IMR-90 (cell line): ENCODE data around the gene WHRN. TPM values are rescaled to one million over a fixed set of nuclear protein-coding genes. Genes with fewer than 3 reads are reported as not detected.

Experiments
- ATAC-seq: fragments of 200-7000 bp; cut with Tn5 transposase; 2 replicates; pipeline ENCODE4 v1.9.1; 2020; ENCODE audit warnings: low read depth, mild to moderate bottlenecking, moderate library complexity
- BruUV-seq: library from RNA; stranded (reverse); fragments of 400-500 nt; replicated peaks from 2 replicates; lab custom pipeline; 2021; lab: Mats Ljungman, UMichigan
- CTCF ChIA-PET: fragments of 300-600 bp; formaldehyde crosslinking; extraction: SDS; loops from one replicate; lab custom pipeline; 2021; ENCODE audit warnings: antibody characterized with exemption; lab: Yijun Ruan, JAX
- POLR2A ChIA-PET: fragments of 300-600 bp; sonication (Branson Sonifier 250); formaldehyde crosslinking; loops from one replicate; lab custom pipeline; 2022; ENCODE audit warnings: antibody characterized with exemption; ENCODE audit not compliant: unreplicated experiment; lab: Charles Lee
- DNase-seq: peaks from one replicate; pipeline ENCODE4 v3.0.0; 2013
- H2AFZ ChIP-seq: replicated peaks from 2 replicates; pipeline ENCODE3; 2013; ENCODE audit warnings: low read length, mild to moderate bottlenecking; ENCODE audit not compliant: poor library complexity
- H2AK5ac ChIP-seq: 2 replicates; pipeline ENCODE4 v1.6.1; 2013; ENCODE audit warnings: low read depth, low read length, inconsistent platforms
- H2AK9ac ChIP-seq: replicated peaks from 2 replicates; pipeline ENCODE3; 2013; ENCODE audit warnings: mild to moderate bottlenecking, low read depth, low read length, moderate library complexity; ENCODE audit not compliant: poor library complexity
- H2BK120ac ChIP-seq: 2 replicates; pipeline ENCODE4 v1.6.1; 2013; ENCODE audit warnings: low read depth, low read length, inconsistent platforms
- H2BK15ac ChIP-seq: 3 replicates; pipeline ENCODE4 v1.6.1; 2013; ENCODE audit warnings: low read depth, low read length, inconsistent platforms
- H2BK20ac ChIP-seq: 2 replicates; pipeline ENCODE4 v1.6.1; 2013; ENCODE audit warnings: low read depth, mild to moderate bottlenecking, inconsistent platforms, low read length, moderate library complexity
- H2BK5ac ChIP-seq: 2 replicates; pipeline ENCODE4 v1.6.1; 2013; ENCODE audit warnings: mild to moderate bottlenecking, low read depth, low read length, inconsistent platforms; ENCODE audit not compliant: poor library complexity, severe bottlenecking
- H3K14ac ChIP-seq: replicated peaks from 2 replicates; pipeline ENCODE4 v1.6.1; 2013; ENCODE audit warnings: low read depth, low read length, inconsistent platforms
- H3K18ac ChIP-seq: 2 replicates; pipeline ENCODE4 v1.6.1; 2013; ENCODE audit warnings: low read depth, low read length, control low read depth
- H3K23ac ChIP-seq: 2 replicates; pipeline ENCODE4 v1.6.1; 2013; ENCODE audit warnings: low read depth, low read length, inconsistent platforms
- H3K27ac ChIP-seq: 2 replicates; pipeline ENCODE4 v1.5.1; 2013; ENCODE audit warnings: mild to moderate bottlenecking, control low read depth, low read length; ENCODE audit not compliant: insufficient read depth
- H3K27me3 ChIP-seq: 2 replicates; pipeline ENCODE4 v1.6.1; 2013; ENCODE audit warnings: low read length; ENCODE audit not compliant: control insufficient read depth, insufficient read depth
- H3K36me3 ChIP-seq: 2 replicates; pipeline ENCODE4 v1.6.1; 2013; ENCODE audit warnings: low read length, mixed read lengths; ENCODE audit not compliant: control insufficient read depth, insufficient read depth
- H3K4ac ChIP-seq: 2 replicates; pipeline ENCODE4 v1.6.1; 2013; ENCODE audit warnings: low read depth, low read length, inconsistent platforms
- H3K4me1 ChIP-seq: 2 replicates; pipeline ENCODE4 v1.6.1; 2013; ENCODE audit warnings: low read length, mixed read lengths; ENCODE audit not compliant: control insufficient read depth, insufficient read depth
- H3K4me2 ChIP-seq: 2 replicates; pipeline ENCODE4 v1.6.1; 2013; ENCODE audit warnings: low read depth, mild to moderate bottlenecking, control low read depth, low read length, moderate library complexity
- H3K4me3 ChIP-seq: 2 replicates; pipeline ENCODE4 v1.5.1; 2013; ENCODE audit warnings: low read depth, mild to moderate bottlenecking, control low read depth, low read length, moderate library complexity; ENCODE audit not compliant: insufficient read depth
- H3K56ac ChIP-seq: 2 replicates; pipeline ENCODE4 v1.6.1; 2013; ENCODE audit warnings: low read length, inconsistent platforms; ENCODE audit not compliant: insufficient read depth; ENCODE audit errors: extremely low read depth
- H3K79me1 ChIP-seq, 2 experiments: 2 replicates each; pipeline ENCODE4 v1.6.1; 2013; ENCODE audit warnings: low read length in 2 of 2, inconsistent platforms in 1 of 2, low read depth in 1 of 2
- H3K9ac ChIP-seq: 2 replicates; pipeline ENCODE4 v1.6.1; 2013; ENCODE audit warnings: low read depth, low read length, control low read depth
- H3K9me1 ChIP-seq: 2 replicates; pipeline ENCODE4 v1.6.1; 2013; ENCODE audit warnings: low read length, inconsistent platforms; ENCODE audit not compliant: insufficient read depth
- H3K9me3 ChIP-seq: 2 replicates; pipeline ENCODE4 v1.6.1; 2013; ENCODE audit warnings: low read length; ENCODE audit not compliant: control insufficient read depth, insufficient read depth
- H4K20me1 ChIP-seq: 2 replicates; pipeline ENCODE4 v1.6.1; 2013; ENCODE audit warnings: low read length, inconsistent platforms; ENCODE audit not compliant: insufficient read depth
- H4K5ac ChIP-seq: 2 replicates; pipeline ENCODE4 v1.6.1; 2013; ENCODE audit warnings: mild to moderate bottlenecking, low read depth, low read length, control low read depth
- H4K8ac ChIP-seq, 2 experiments: 2 replicates each; pipeline ENCODE4 v1.6.1; 2013; ENCODE audit warnings: low read depth in 2 of 2, low read length in 2 of 2, control low read depth in 1 of 2, inconsistent platforms in 1 of 2
- H4K91ac ChIP-seq: 2 replicates; pipeline ENCODE4 v1.6.1; 2013; ENCODE audit warnings: low read depth, low read length, inconsistent platforms; ENCODE audit not compliant: insufficient read depth
- POLR2A ChIP-seq: IDR thresholded peaks from 2 replicates; pipeline ENCODE4 v1.6.1; 2012; ENCODE audit warnings: mild to moderate bottlenecking, low read depth, low read length
- WGBS, 2 experiments: methylation state at CpG; one replicate each; pipeline versions ENCODE4 v1.1.5 to v1.1.7; 2013; ENCODE audit warnings: missing lambda C conversion rate in 2 of 2; ENCODE audit not compliant: insufficient read length in 1 of 2; ENCODE audit errors: extremely low coverage in 2 of 2; 5-methylcytosine and 5-hydroxymethylcytosine counted together
- dilution Hi-C: fragments of 300-500 bp; cut with HindIII; formaldehyde crosslinking; loops from one replicate; pipeline ENCODE4 v1.14.3; 2018; ENCODE audit warnings: low sequenced_read_pairs; ENCODE audit not compliant: unreplicated experiment
- in situ Hi-C: fragments of 300-500 bp; cut with MboI; formaldehyde crosslinking; loops from 3 replicates; pipeline ENCODE4 v1.14.3; 2019; ENCODE audit warnings: low sequenced_read_pairs, inconsistent platforms, mixed read lengths
- intact Hi-C: fragments of 100-400 bp; cut with micrococcal nuclease; formaldehyde crosslinking; loops from 2 replicates; pipeline ENCODE4 v1.10.0; 2022
- polyA plus RNA-seq, 3 experiments: library from polyadenylated mRNA; depleted of rRNA; stranded (reverse); fragments of >200 nt; gene quantifications; 2 replicates each; pipeline ENCODE4 v1.2.3, GENCODE V29; 2012; ENCODE audit warnings: low replicate concordance in 1 of 3
- total RNA-seq: library from RNA; depleted of rRNA; stranded (reverse); fragments of >200 nt; gene quantifications from 2 replicates; pipeline ENCODE4 v1.2.3, GENCODE V29; 2012

WHRN gene
- total and polyA plus RNA-seq, 2 of the 4 experiments (the other 2 are of a cell fraction), result 0.18 to 2.6 TPM

GRCh38 chr9:114488398-114489129 is 16.7 kb downstream of the WHRN start:
- no peak for TF ChIP-seq POLR2A
- Histone ChIP-seq H3K79me1 (peaks cover 0 to 7% of the 10 kb centered on the region in 2 experiments; a peak in 1 of 4 replicates), H2BK15ac (no peak overlapping the region), H3K14ac (no peak overlapping the region), H4K20me1 (no peaks in the 10 kb centered on the region), H3K18ac (no peak overlapping the region), H3K4me2 (no peak overlapping the region), H2BK120ac (no peak overlapping the region), H4K8ac (no peak overlapping the region), H3K9me1 (peaks cover 6% of the 10 kb centered on the region; the same call in 1 of the 2 replicates), H3K4me3 (no peak overlapping the region), H4K91ac (no peak overlapping the region), H3K9me3 (no peaks in the 10 kb centered on the region), H3K4me1 (peaks cover 4% of the 10 kb centered on the region), H2AK9ac (no peak overlapping the region), H3K36me3 (no peaks in the 10 kb centered on the region), H3K27ac (no peak overlapping the region), H3K4ac (no peak overlapping the region), H2AK5ac (no peak overlapping the region), H3K23ac (no peak overlapping the region), H2BK5ac (no peak overlapping the region), H4K5ac (no peak overlapping the region), H2BK20ac (no peak overlapping the region), H2AFZ (no peak overlapping the region), H3K9ac (no peak overlapping the region), H3K27me3 (peaks cover 1% of the 10 kb centered on the region; the same call in 1 of the 2 replicates), H3K56ac (no peak overlapping the region)
- in situ Hi-C loops (loop anchor here (5.0 to 10.0 kb wide), 2 partner anchors 164 to 526 kb away; no protein-coding TSS in a partner anchor), intact Hi-C loops (loop anchor here (5.0 kb wide), 1 partner anchor 124 kb away; the partner anchor contains the start of gene TMEM268), dilution Hi-C loops (no loop called here)
- ATAC-seq (no peak), DNase-seq (no peak)
- POLR2A ChIA-PET, result no interaction called here
- BruUV-seq, result no TSS peak
- CTCF ChIA-PET, result interaction anchor here (0.6 to 3.1 kb wide), 4 partner anchors 99 to 165 kb away, joined by 3 to 16 read pairs (median 5); partner anchors contain the start of gene ATP6V1G1
- WGBS, 2 experiments, result 80% methylated on average over 3 of the region's 7 CpGs; no CpG with 5 or more reads in 1 of the 2 experiments
